WTC11 (cell line): ENCODE data around the gene DCBLD2.

Experiments used
- CTCF ChIP-seq: fragments of 200-600 bp; IDR thresholded peaks from 2 replicates; pipeline ENCODE4 v1.8.0; 2022; ENCODE audit warnings: antibody characterized with exemption
- ELF4 ChIP-seq: sonication (generic); formaldehyde crosslinking; IDR thresholded peaks from 2 replicates; pipeline ENCODE4 v1.8.1; 2022; ENCODE audit warnings: low read depth, mild to moderate bottlenecking, moderate library complexity, missing genetic modification reagents
- ESRRA ChIP-seq: sonication (generic); formaldehyde crosslinking; IDR thresholded peaks from 2 replicates; pipeline ENCODE4 v1.8.1; 2022; ENCODE audit warnings: mild to moderate bottlenecking, missing genetic modification reagents, borderline replicate concordance
- NR2C2 ChIP-seq: sonication (generic); formaldehyde crosslinking; IDR thresholded peaks from 2 replicates; pipeline ENCODE4 v1.8.0; 2022; ENCODE audit warnings: mild to moderate bottlenecking, missing genetic modification reagents
- SP1 ChIP-seq: sonication (generic); formaldehyde crosslinking; conservative IDR thresholded peaks from 2 replicates; pipeline ENCODE4 v1.8.1; 2022; ENCODE audit warnings: missing genetic modification reagents
- USF1 ChIP-seq: sonication (generic); formaldehyde crosslinking; IDR thresholded peaks from 2 replicates; pipeline ENCODE4 v1.8.0; 2022; ENCODE audit warnings: mild to moderate bottlenecking, missing genetic modification reagents
- ZBTB21 ChIP-seq: sonication (generic); formaldehyde crosslinking; IDR thresholded peaks from 2 replicates; pipeline ENCODE4 v1.8.1; 2023; ENCODE audit warnings: mild to moderate bottlenecking, missing genetic modification reagents, borderline replicate concordance
- ZNF671 ChIP-seq: fragments of 250-450 bp; sonication (Bioruptor Pico); IDR thresholded peaks from 2 replicates; pipeline ENCODE4 v1.8.0; 2021; ENCODE audit warnings: mild to moderate bottlenecking
- TF ChIP-seq, protein P1 (sequence below): sonication (generic); formaldehyde crosslinking; IDR thresholded peaks from 2 replicates; pipeline ENCODE4 v1.8.1; 2022; ENCODE audit warnings: mild to moderate bottlenecking, moderate library complexity, missing genetic modification reagents

DNA sequence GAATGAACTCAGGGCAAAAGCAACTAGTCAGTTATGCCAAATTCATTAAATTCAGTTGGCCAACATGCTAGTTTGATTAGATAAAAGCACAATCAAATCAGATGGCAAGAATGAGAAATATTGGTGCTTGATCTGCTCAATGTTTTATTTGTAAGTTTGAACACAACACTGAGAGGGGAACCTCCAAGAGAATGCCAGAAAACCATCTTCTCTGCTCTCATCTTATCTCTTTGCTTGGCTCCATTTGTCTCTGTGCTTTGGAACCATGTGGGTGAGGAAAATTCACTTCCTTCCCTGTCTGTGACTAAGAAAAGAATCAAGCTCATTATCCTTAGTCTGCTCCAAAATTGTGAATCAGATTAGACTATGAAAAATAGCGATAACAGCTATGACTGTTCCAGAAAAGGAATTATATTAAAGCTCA, 43.6 kb upstream of the DCBLD2 start:
- TF ChIP-seq ZNF671 (CRISPR knock-in tag) (no peak), NR2C2 (CRISPR knock-in tag) (no peak), CTCF (no peak), ZBTB21 (CRISPR knock-in tag) (no peak), ESRRA (no peak), SP1 (CRISPR knock-in tag) (no peak), USF1 (CRISPR knock-in tag) (no peak), ELF4 (no peak)
- TF ChIP-seq, protein P1, sequence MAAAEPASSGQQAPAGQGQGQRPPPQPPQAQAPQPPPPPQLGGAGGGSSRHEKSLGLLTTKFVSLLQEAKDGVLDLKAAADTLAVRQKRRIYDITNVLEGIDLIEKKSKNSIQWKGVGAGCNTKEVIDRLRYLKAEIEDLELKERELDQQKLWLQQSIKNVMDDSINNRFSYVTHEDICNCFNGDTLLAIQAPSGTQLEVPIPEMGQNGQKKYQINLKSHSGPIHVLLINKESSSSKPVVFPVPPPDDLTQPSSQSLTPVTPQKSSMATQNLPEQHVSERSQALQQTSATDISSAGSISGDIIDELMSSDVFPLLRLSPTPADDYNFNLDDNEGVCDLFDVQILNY (CRISPR knock-in tag), result no peak
